Measurements from ENCODE around the gene MDFI. TPM values are rescaled to one million over a fixed set of nuclear protein-coding genes. Genes with fewer than 3 reads are reported as not detected.

Gene MDFI
- total RNA-seq, 1 experiment from 2014 or later = 86.2 TPM

GRCh38 chr6:41682056-41682477 is 43.8 kb downstream of the MDFI start (continued):
- no peak for TF ChIP-seq ZMAT4 (CRISPR knock-in tag; IDR thresholded peaks at IDR 0.05)
- no peak for TF ChIP-seq FOXJ3 (CRISPR knock-in tag; IDR thresholded peaks at IDR 0.05; ENCODE audit: borderline replicate concordance)
- TF ChIP-seq E2F5 (CRISPR knock-in tag; IDR thresholded peaks at IDR 0.05) = no peak
- no peak for TF ChIP-seq GTF2I (CRISPR knock-in tag; conservative IDR thresholded peaks at IDR 0.05)
- TF ChIP-seq ERG (CRISPR knock-in tag; IDR thresholded peaks at IDR 0.05) = no peak
- no peak for TF ChIP-seq CBFB (CRISPR knock-in tag; IDR thresholded peaks at IDR 0.05; ENCODE audit: low read depth)
- TF ChIP-seq RELA (CRISPR knock-in tag; IDR thresholded peaks at IDR 0.05; ENCODE audit: borderline replicate concordance) = no peak
- TF ChIP-seq ZNF425 (CRISPR knock-in tag; conservative IDR thresholded peaks at IDR 0.05) = no peak
- no peak for TF ChIP-seq NR3C1 (CRISPR knock-in tag; conservative IDR thresholded peaks at IDR 0.05; ENCODE audit: low read depth)
- no peak for TF ChIP-seq KAT7 (CRISPR knock-in tag; IDR thresholded peaks at IDR 0.05; ENCODE audit: borderline replicate concordance)
- TF ChIP-seq ESRRA (CRISPR knock-in tag; IDR thresholded peaks at IDR 0.05; ENCODE audit: borderline replicate concordance) = no peak
- no peak for TF ChIP-seq TP53 (CRISPR knock-in tag; IDR thresholded peaks at IDR 0.05)
- TF ChIP-seq ZNF232 (CRISPR knock-in tag; IDR thresholded peaks at IDR 0.05) = no peak
- no peak for TF ChIP-seq USF2 (CRISPR knock-in tag; IDR thresholded peaks at IDR 0.05)
- no peak for TF ChIP-seq IRF2 (CRISPR knock-in tag; IDR thresholded peaks at IDR 0.05; ENCODE audit: borderline replicate concordance, low read depth)
- TF ChIP-seq NFE2L1 (CRISPR knock-in tag; IDR thresholded peaks at IDR 0.05) = no peak

GRCh38 chr6:41682497-41683272 is 44.4 kb downstream of the MDFI start:
- Mint-ChIP-seq H3K27me3 (ENCODE audit: low read depth) (peaks cover 9% of the 10 kb centered on the region), H3K9me3 (no peaks in the 10 kb centered on the region), H3K4me1 (peaks cover 47% of the 10 kb centered on the region), H3K27ac (no peak overlapping the region), H3K36me3 (no peaks in the 10 kb centered on the region), H3K4me3 (peak overlapping the region; percentile 54)
- peak; percentile 87; the same call in 1 of the 2 replicates for TF ChIP-seq ESRRA (CRISPR knock-in tag; IDR thresholded peaks at IDR 0.05; ENCODE audit: borderline replicate concordance)
- TF ChIP-seq MLX (CRISPR knock-in tag; IDR thresholded peaks at IDR 0.05) = no peak
- CTCF ChIA-PET = interaction anchor here (0.6 to 6.6 kb wide), 70 partner anchors 8 to 377 kb away, joined by 3 to 152 read pairs (median 5); partner anchors contain the start of genes MDFI and TOMM6
- DNase-seq (ENCODE audit: low spot score) (no peak), ATAC-seq (no peak)
- POLR2A ChIA-PET = interaction anchor here (0.8 kb wide), 1 partner anchor 44 kb away, joined by 7 read pairs; the partner anchor contains the start of gene MDFI
